ENCODE results near the gene ATRIP.

ATRIP gene

GRCh38 chr3:48423883-48424695 is 22.4 kb upstream of the ATRIP start:
- DNase-seq (ENCODE audit: low read depth): no peak

- DNase-seq (ENCODE audit: low read depth): no peak
Observed at GRCh38 chr3:48425281-48425812, 21.2 kb upstream of the ATRIP start.

- no peak for DNase-seq (ENCODE audit: low read depth)
Observed at GRCh38 chr3:48426401-48426909, 20.1 kb upstream of the ATRIP start.

GRCh38 chr3:48426944-48427629 is 19.4 kb upstream of the ATRIP start:
- no peak for DNase-seq (ENCODE audit: low read depth)

- DNase-seq (ENCODE audit: low read depth): no peak
Observed at GRCh38 chr3:48427630-48427962, 18.9 kb upstream of the ATRIP start.

GRCh38 chr3:48428088-48428571 is 18.4 kb upstream of the ATRIP start:
- no peak for DNase-seq (ENCODE audit: low read depth)

- DNase-seq (ENCODE audit: low read depth): peak; percentile 23
Observed at GRCh38 chr3:48428572-48429316, 17.8 kb upstream of the ATRIP start.

GRCh38 chr3:48429317-48429959 is 17.1 kb upstream of the ATRIP start:
- peak; percentile 47 for DNase-seq (ENCODE audit: low read depth)

GRCh38 chr3:48429960-48430707 is 16.4 kb upstream of the ATRIP start, which contains the start of gene PLXNB1:
Gene PLXNB1 (minus strand): TSS chr3:48430086. CDS start chr3:48424611, 5,475 bp downstream.
- DNase-seq (ENCODE audit: low read depth): peak; percentile 40

- DNase-seq (ENCODE audit: low read depth): no peak
Observed at GRCh38 chr3:48430708-48431101, 15.8 kb upstream of the ATRIP start.

- DNase-seq (ENCODE audit: low read depth): no peak
Observed at GRCh38 chr3:48431224-48432029, 15.1 kb upstream of the ATRIP start.

- peak; percentile 24 for DNase-seq (ENCODE audit: low read depth)
Observed at GRCh38 chr3:48432411-48433371, 13.8 kb upstream of the ATRIP start.

- no peak for DNase-seq (ENCODE audit: low read depth)
Observed at GRCh38 chr3:48433472-48434118, 12.9 kb upstream of the ATRIP start.

- DNase-seq (ENCODE audit: low read depth): no peak
Observed at GRCh38 chr3:48434591-48435222, 11.8 kb upstream of the ATRIP start.

GRCh38 chr3:48435223-48435595 is 11.3 kb upstream of the ATRIP start:
- no peak for DNase-seq (ENCODE audit: low read depth)

GRCh38 chr3:48435774-48436476 is 10.6 kb upstream of the ATRIP start:
- DNase-seq (ENCODE audit: low read depth): peak; percentile 80

GRCh38 chr3:48436477-48436787 is 10.1 kb upstream of the ATRIP start:
- no peak for DNase-seq (ENCODE audit: low read depth)
